HCT116 (cell line): Measurements from ENCODE around the gene RNU5B-1.

Experiments
- CTCF ChIP-seq, 3 experiments: fragments of 200-600 bp in 1 of 3; sonication (generic) in 1 of 3; IDR thresholded peaks in 2 of 3; conservative IDR thresholded peaks in 1 of 3; 2 replicates each; pipeline ENCODE4 v1.5.1; 2012 to 2017; ENCODE audit warnings: low read depth in 2 of 3, low read length in 2 of 3, antibody characterized with exemption in 1 of 3, borderline replicate concordance in 1 of 3, control low read depth in 1 of 3, mild to moderate bottlenecking in 1 of 3, mixed read lengths in 1 of 3, mixed run types in 1 of 3, moderate library complexity in 1 of 3; ENCODE audit not compliant: insufficient read depth in 1 of 3
- MAX ChIP-seq: IDR thresholded peaks from 2 replicates; pipeline ENCODE4 v1.6.1; 2012
- REST ChIP-seq: IDR thresholded peaks from 2 replicates; pipeline ENCODE4 v1.6.1; 2012; ENCODE audit warnings: low read depth
- SIN3A ChIP-seq: IDR thresholded peaks from 2 replicates; pipeline ENCODE4 v1.6.1; 2012; ENCODE audit warnings: low read depth
- ZNF274 ChIP-seq: fragments of 200-500 bp; sonication (Bioruptor generic); IDR thresholded peaks from 2 replicates; pipeline ENCODE4 v1.6.1; 2014; ENCODE audit warnings: mild to moderate bottlenecking, low read depth, low read length, inconsistent platforms

- TF ChIP-seq ZNF274 (no peak), MAX (no peak), REST (no peak), CTCF (IDR thresholded peaks at IDR 0.05 in 2 of 3, conservative IDR thresholded peaks at IDR 0.05 in 1 of 3; ENCODE audit: borderline replicate concordance in 1 of 3, insufficient read depth in 1 of 3, low read depth in 2 of 3, low read length in 2 of 3) (no peak), SIN3A (no peak)
Measured at GRCh38 chr15:65290228-65290627, 14.2 kb upstream of the RNU5B-1 start.
